Pulmonary artery endothelial cell (primary cell): ENCODE data around the gene HTR1E. TPM values are rescaled to one million over a fixed set of nuclear protein-coding genes. Genes with fewer than 3 reads are reported as not detected.
"Not testable (repeated sequence)": the region's sequence is repeated elsewhere in the genome, so short reads cannot be mapped to it uniquely, and the experiment has no call there.

Source experiments
- DNase-seq: peaks from one replicate; pipeline ENCODE4 v3.0.0-alpha.2; 2011; ENCODE audit warnings: low read depth, low spot score
- total RNA-seq: library from RNA; depleted of rRNA; stranded (reverse); fragments of >200 nt; gene quantifications from 2 replicates; pipeline ENCODE4 v1.2.3, GENCODE V29; 2014

HTR1E gene
- total RNA-seq, result not detected in 2 replicates

GRCh38 chr6:86937219-86938079 is at the start of gene HTR1E:
HTR1E (plus strand) TSS chr6:86937528; CDS start chr6:87015335, 77,807 bp downstream.
- DNase-seq, result no peak

- no peak for DNase-seq
These were observed 49.0 kb upstream of the HTR1E start for GRCh38 chr6:86888301-86888700.

DNA sequence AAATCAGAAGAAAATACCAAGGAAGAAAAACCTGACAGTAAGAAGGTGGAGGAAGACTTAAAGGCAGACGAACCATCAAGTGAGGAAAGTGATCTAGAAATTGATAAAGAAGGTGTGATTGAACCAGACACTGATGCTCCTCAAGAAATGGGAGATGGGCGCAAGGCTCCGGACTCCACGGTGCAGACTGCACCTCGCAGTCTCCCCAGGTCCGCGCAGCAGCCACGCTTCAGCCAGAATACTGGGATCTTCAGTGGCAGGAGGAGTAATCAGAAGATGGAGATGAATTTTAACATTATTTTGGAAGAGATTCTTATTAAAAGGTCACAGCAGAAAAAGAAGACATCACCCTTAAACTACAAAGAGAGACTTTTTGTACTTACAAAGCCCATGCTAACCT is 40.1 kb upstream of the HTR1E start:
- DNase-seq, result not testable (repeated sequence)

DNA sequence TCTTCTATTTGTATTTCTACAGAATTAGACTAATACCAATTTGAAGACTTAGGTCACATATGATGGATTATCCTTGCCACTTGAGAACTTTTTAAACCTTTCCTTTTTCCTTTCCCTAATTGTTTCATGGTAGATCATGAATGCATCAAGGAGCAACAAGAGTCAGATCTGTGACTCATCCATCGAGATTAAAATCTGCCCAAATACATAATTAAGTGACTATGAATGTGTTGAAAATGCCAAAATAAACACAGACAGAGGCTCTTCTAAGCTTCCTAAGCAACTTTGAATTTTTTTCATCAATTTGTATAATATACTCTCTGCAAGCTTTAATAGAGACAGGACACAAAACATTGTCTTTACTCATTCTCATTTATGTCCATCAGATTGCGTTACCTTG is 23.5 kb upstream of the HTR1E start:
- DNase-seq, result no peak

DNA sequence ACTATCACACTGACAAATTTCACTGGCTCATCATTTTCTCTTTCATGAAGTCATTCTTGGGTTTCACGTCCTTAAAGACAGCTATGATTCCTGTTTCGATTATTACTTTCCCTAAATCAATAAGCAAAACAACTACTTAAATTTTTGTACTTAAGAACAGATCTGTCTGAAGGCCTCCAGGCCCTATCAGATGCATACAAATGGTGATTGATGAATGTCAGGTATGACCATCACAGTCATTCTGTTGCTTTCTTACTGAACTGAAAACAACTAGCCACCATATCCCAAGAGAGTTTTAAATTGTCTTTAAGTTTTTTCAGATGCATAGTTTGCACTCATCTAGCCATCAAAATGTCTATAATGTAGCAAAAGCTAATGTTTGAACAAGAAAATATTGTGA is 20.9 kb upstream of the HTR1E start:
- DNase-seq, result no peak

- not testable (repeated sequence) for DNase-seq
These were observed 10.2 kb upstream of the HTR1E start for GRCh38 chr6:86927138-86927537.

GRCh38 chr6:86927859-86928258 is 9.5 kb upstream of the HTR1E start:
- DNase-seq, result not testable (repeated sequence)

- no peak for DNase-seq
These were observed 3.0 kb upstream of the HTR1E start for GRCh38 chr6:86934365-86934764.

DNA sequence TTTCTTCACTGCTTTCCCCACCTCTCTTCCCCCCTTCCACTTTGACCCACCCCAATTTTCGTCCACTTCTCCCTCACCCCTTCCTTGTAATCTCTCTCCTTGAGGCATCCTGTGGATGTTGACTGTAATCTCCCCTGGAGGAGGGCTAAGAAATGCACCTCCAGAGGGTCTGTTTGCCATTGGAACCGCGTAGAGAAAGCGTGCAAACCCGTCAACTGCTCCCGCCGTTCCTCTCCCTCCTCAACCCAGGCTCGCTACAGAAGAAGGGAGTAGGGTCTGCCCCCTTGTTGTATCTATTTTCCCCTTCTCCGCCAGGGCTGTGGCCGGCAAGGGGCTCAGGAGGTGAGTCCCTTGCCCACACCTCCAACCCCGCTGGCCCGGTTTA is 502 bp upstream of the HTR1E start:
- DNase-seq, result no peak

DNA sequence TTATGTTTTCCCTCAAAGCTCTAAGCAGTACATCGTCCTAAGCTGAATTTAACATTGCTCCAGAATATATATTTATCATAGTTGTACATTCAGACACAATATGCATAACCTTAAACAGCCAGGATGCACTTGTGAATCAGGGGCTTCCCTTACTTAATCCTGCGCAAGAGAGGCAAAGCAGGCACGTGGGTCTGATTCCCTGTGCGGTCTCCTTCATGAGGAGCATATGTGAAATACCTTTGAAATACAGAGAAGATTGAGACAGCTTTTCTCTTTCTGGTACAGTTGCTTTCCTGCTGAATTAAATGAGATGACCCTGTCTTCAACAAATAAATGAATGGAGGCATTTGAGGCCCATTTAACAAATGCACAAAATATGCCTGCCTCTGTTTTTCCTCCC is 1.5 kb downstream of the HTR1E start:
- no peak for DNase-seq

GRCh38 chr6:86941461-86941860 is 4.1 kb downstream of the HTR1E start:
- no peak for DNase-seq

- DNase-seq, result no peak
These were observed 5.6 kb downstream of the HTR1E start for GRCh38 chr6:86942769-86943516.

GRCh38 chr6:86943819-86944407 is 6.6 kb downstream of the HTR1E start:
- DNase-seq, result no peak

- DNase-seq, result no peak
These were observed 12.4 kb downstream of the HTR1E start for GRCh38 chr6:86949771-86950170.

- DNase-seq, result no peak
These were observed 15.7 kb downstream of the HTR1E start for GRCh38 chr6:86952991-86953390.

DNA sequence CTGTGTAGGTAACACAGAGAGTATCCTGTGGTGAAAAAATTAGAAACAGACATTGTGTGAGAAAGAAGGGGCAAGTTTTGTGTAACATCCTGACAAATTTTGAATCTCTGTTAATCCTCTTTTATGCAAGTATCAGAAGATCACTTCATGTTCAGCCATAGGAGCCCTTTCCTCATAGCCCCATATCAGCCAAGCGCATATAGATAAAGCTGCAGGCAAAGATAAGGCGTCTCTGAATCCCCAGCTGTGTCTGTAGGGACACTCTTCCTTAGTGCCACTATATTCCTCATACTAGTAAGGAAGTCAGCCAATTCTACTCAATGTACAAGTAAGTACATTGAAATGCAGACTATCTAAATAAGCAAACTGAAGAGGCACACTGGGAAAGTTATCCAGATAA is 22.3 kb downstream of the HTR1E start:
- DNase-seq, result no peak

DNA sequence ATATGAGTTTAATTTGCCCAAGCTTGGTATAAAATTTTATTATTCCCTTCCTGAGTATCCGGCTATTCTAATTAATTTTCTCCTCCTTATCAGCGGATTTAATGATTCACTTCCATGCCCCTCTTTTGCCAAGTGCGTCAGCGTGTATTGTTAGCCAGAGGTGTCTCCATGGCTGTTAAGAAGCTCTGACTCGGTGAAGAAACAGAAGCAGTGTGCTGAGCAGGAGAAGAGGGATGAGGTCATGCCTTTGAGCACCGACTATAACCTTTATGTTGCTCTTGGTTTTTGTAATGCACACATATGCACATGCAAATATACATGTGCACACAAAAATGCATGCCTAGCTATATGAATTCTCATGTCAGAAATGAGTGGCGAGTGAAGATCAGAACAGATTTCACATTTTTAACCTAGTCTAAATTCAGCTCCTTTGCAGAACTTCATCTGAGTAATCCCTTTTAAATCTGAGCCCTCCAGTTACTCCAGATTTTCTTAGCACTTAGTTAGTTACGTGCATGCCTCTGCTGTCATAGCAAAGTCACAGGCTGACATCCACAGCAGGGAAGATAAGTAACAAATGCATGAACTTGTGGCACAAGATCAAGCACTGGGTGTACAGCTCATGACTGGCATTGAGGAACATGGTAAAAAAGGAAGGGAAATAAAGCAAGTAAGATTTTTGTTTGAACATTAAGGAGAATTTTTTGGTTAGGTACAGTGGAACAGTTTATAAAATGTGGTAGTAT is 24.3 kb downstream of the HTR1E start:
- DNase-seq, result peak; percentile 68

DNA sequence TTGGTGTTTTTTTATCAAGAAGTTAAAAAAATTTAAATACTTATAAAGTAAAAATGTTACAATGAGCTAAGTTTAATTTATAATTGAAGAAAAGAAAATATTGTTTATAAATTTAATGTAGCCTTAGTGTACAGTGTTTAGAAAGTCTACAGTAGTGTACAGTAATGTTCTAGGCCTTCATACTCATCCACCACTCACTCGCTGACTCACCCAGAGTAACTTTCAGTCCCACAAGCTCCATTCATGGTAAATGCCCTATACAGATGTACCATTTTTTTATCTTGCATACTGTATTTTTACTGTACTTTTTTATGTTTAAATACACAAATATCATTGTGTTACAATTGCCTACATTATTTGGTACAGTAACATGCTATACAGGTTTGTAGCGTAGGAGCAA is 26.0 kb downstream of the HTR1E start:
- no peak for DNase-seq

DNA sequence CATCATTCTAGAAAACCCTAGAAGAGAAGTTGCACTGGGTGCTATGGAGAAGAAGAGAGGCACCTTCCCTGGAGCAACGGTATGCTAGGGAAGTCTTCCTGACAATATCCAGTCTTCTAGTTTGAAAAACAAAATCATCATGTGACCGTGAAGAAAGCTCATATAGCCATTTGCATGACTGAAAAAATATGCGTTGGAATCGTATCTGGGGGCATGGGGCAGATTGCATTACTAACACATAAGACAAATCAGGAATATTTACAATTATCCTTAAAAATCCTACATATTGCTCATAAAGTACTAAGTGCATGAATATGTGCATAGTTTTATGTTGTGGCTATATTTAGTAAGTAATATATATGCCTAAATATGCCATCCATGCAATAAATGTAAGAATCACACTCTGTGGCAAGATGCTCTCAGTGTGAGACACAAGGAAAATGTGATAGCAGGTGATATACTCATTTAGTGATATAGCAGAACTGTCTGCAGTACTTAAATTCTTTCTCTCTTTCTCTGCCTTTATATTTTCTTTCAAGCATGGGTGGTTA is 26.8 kb downstream of the HTR1E start:
- DNase-seq, result no peak

DNA sequence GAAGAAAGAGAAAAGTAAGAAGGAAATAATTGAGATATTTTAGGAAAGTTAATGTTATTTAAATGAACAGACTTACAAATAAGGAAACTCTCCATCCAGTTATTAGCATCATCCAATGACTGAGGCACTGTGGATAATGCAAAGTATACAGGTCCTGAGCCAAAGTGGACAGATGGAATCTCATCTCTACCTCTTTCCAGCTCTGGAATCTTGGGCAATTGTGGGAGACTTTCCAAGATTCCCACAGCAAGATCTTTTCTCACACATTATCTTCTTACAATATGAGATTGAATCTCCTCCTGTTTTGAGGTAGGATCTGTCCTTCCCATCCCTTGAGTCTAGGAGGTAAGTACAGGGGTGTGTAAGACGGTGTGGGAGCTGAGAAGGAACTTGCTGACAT is 28.9 kb downstream of the HTR1E start:
- no peak for DNase-seq

DNA sequence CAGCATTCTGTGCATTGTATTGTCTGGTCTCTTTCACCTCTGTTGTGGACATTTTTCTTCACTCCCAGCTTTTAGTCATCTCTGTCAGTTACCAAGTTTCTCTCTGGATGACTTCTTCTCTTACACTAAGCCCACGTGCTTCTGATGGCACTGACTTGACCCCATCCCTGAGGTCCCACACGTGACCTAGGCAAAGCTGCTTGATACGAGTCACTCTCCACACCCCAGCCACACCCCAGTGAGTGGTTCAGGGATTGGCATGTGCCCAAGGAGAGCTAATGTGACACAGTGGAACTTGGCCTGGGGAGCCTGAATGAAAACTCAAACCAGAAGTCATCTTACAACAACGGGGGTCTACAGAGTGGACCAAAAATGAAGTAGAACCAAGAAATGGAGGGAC is 32.2 kb downstream of the HTR1E start:
- DNase-seq, result no peak
